ENCODE data around the gene ITGB1.

The ITGB1 gene

DNA sequence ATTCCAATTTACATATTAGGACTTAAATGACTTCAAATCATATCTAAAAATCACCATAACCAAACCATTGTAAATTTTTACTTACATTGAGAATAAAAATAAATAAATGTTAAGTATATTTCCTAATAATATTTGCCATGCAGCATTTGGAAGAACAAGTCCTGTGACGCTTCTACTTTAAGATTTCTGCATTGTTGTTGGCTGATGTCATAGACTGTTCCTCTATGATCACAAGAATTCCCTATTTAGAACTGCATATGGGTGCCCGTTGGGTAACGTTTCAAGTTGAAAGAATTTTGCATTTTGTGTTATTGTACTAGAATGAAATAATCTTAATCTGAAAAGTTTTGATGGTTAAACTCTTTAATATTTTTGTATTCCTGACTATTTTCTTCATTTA, 5.1 kb upstream of the ITGB1 start:
- H3K27ac ChIP-seq (ENCODE audit: low read depth, low read length, poor library complexity, severe bottlenecking), result no peak overlapping the region
- no peaks in the 10 kb centered on the region for H4K20me1 ChIP-seq (ENCODE audit: insufficient read depth, low read length)
- no peak overlapping the region for H3K4me3 ChIP-seq (ENCODE audit: low read depth, low read length, poor library complexity, severe bottlenecking)
- H3F3A ChIP-seq (ENCODE audit: insufficient read depth, low read length), result no peaks in the 10 kb centered on the region
- no peaks in the 10 kb centered on the region for H3K36me3 ChIP-seq (ENCODE audit: insufficient read depth, low read length)
- H3K4me1 ChIP-seq (ENCODE audit: insufficient read depth, low read length, severe bottlenecking), result peaks cover 49% of the 10 kb centered on the region
- no peak overlapping the region for H3K4me2 ChIP-seq (ENCODE audit: low read length)
- no peaks in the 10 kb centered on the region for H3K9me2 ChIP-seq (ENCODE audit: low read depth, low read length)
- TF ChIP-seq, protein P1, sequence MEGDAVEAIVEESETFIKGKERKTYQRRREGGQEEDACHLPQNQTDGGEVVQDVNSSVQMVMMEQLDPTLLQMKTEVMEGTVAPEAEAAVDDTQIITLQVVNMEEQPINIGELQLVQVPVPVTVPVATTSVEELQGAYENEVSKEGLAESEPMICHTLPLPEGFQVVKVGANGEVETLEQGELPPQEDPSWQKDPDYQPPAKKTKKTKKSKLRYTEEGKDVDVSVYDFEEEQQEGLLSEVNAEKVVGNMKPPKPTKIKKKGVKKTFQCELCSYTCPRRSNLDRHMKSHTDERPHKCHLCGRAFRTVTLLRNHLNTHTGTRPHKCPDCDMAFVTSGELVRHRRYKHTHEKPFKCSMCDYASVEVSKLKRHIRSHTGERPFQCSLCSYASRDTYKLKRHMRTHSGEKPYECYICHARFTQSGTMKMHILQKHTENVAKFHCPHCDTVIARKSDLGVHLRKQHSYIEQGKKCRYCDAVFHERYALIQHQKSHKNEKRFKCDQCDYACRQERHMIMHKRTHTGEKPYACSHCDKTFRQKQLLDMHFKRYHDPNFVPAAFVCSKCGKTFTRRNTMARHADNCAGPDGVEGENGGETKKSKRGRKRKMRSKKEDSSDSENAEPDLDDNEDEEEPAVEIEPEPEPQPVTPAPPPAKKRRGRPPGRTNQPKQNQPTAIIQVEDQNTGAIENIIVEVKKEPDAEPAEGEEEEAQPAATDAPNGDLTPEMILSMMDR (IDR thresholded peaks at IDR 0.05; ENCODE audit: low read length), result no peak
- TF ChIP-seq EZH2 (IDR thresholded peaks at IDR 0.05; ENCODE audit: borderline replicate concordance, low read length), result no peak
- H3K79me2 ChIP-seq (ENCODE audit: insufficient read depth, low read length), result no peaks in the 10 kb centered on the region
- H3K9ac ChIP-seq (ENCODE audit: low read length), result no peak overlapping the region
- no peak overlapping the region for H2AFZ ChIP-seq (ENCODE audit: low read length)
- no peaks in the 10 kb centered on the region for H3K27me3 ChIP-seq (ENCODE audit: insufficient read depth, low read length)
- peaks cover 4% of the 10 kb centered on the region; the same call in 1 of the 2 replicates for H3K9me3 ChIP-seq (ENCODE audit: low read length)

DNA sequence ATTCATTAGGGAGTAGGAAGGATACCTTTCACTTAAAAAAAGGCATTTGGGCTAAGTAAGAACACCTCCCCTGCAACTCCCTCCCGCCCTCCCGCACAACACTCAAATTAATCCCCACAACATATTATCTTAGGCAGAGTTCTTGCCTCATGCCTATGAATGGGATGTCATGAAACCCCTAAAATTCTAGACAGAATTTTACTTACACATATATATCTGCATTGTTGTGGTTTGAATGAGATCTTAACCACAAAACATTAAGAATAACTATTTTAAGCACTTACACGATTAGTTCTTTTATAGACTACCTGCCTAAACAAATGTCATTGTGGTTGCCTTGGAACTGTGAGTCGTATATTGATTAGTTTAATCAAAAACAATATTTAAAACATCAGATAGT, 4.5 kb upstream of the ITGB1 start:
- Histone ChIP-seq H3K79me2 (ENCODE audit: insufficient read depth, low read length) (no peaks in the 10 kb centered on the region), H3K4me1 (ENCODE audit: insufficient read depth, low read length, severe bottlenecking) (peaks cover 49% of the 10 kb centered on the region), H2AFZ (ENCODE audit: low read length) (no peak overlapping the region), H3F3A (ENCODE audit: insufficient read depth, low read length) (no peaks in the 10 kb centered on the region), H3K27ac (ENCODE audit: low read depth, low read length, poor library complexity, severe bottlenecking) (peak overlapping the region; percentile 78), H3K9me3 (ENCODE audit: low read length) (peaks cover 4% of the 10 kb centered on the region; the same call in 1 of the 2 replicates), H3K9ac (ENCODE audit: low read length) (no peak overlapping the region), H3K4me3 (ENCODE audit: low read depth, low read length, poor library complexity, severe bottlenecking) (no peak overlapping the region), H3K4me2 (ENCODE audit: low read length) (no peak overlapping the region), H3K36me3 (ENCODE audit: insufficient read depth, low read length) (no peaks in the 10 kb centered on the region), H3K9me2 (ENCODE audit: low read depth, low read length) (no peaks in the 10 kb centered on the region), H4K20me1 (ENCODE audit: insufficient read depth, low read length) (no peaks in the 10 kb centered on the region), H3K27me3 (ENCODE audit: insufficient read depth, low read length) (no peaks in the 10 kb centered on the region)
- TF ChIP-seq, protein P1 (IDR thresholded peaks at IDR 0.05; ENCODE audit: low read length), result no peak
- no peak for TF ChIP-seq EZH2 (IDR thresholded peaks at IDR 0.05; ENCODE audit: borderline replicate concordance, low read length)

DNA sequence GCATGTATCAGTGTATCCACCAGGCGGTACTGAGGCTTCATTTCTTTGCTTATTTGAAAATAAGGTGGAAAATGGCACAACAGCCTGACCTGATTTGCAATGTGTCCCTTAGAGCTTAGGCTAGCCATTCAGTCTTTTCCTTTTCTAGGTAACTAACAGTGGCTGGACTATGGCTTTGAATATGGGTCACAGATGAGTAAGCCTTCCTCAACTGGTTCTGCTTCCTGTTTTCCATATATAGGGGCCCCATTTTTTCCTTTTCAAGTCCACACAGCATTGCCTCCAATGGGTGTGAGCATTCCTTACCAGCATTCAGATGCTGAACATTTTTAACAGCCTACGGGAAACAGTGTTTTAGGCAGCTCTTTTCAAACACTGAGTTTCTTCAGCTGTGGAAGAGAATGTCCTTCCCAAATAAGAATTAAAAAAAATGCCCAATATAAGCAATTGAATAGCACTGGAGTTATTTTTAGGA, 3.9 kb upstream of the ITGB1 start:
- H3F3A ChIP-seq (ENCODE audit: insufficient read depth, low read length), result no peaks in the 10 kb centered on the region
- peak overlapping the region; percentile 78 for H3K27ac ChIP-seq (ENCODE audit: low read depth, low read length, poor library complexity, severe bottlenecking)
- peaks cover 4% of the 10 kb centered on the region; the same call in 1 of the 2 replicates for H3K9me3 ChIP-seq (ENCODE audit: low read length)
- H3K79me2 ChIP-seq (ENCODE audit: insufficient read depth, low read length), result peaks cover 4% of the 10 kb centered on the region
- H3K27me3 ChIP-seq (ENCODE audit: insufficient read depth, low read length), result no peaks in the 10 kb centered on the region
- peaks cover 55% of the 10 kb centered on the region for H3K4me1 ChIP-seq (ENCODE audit: insufficient read depth, low read length, severe bottlenecking)
- TF ChIP-seq EZH2 (IDR thresholded peaks at IDR 0.05; ENCODE audit: borderline replicate concordance, low read length), result no peak
- TF ChIP-seq, protein P1 (IDR thresholded peaks at IDR 0.05; ENCODE audit: low read length), result no peak
- no peaks in the 10 kb centered on the region for H4K20me1 ChIP-seq (ENCODE audit: insufficient read depth, low read length)
- H3K36me3 ChIP-seq (ENCODE audit: insufficient read depth, low read length), result no peaks in the 10 kb centered on the region
- H2AFZ ChIP-seq (ENCODE audit: low read length), result no peak overlapping the region
- H3K9me2 ChIP-seq (ENCODE audit: low read depth, low read length), result no peaks in the 10 kb centered on the region
- H3K9ac ChIP-seq (ENCODE audit: low read length), result no peak overlapping the region
- peak overlapping the region; percentile 31; the same call in 1 of the 2 replicates for H3K4me2 ChIP-seq (ENCODE audit: low read length)
- no peak overlapping the region for H3K4me3 ChIP-seq (ENCODE audit: low read depth, low read length, poor library complexity, severe bottlenecking)

Measured in OCI-LY1 (cell line).